Ramos (cell line): ENCODE data around the gene DCTD.

Experiments
- in situ Hi-C: fragments of 300-500 bp; cut with MboI; formaldehyde crosslinking; loops from one replicate; pipeline ENCODE4 v1.14.3; 2022; ENCODE audit warnings: low sequenced_read_pairs; ENCODE audit not compliant: unreplicated experiment

Gene DCTD

DNA sequence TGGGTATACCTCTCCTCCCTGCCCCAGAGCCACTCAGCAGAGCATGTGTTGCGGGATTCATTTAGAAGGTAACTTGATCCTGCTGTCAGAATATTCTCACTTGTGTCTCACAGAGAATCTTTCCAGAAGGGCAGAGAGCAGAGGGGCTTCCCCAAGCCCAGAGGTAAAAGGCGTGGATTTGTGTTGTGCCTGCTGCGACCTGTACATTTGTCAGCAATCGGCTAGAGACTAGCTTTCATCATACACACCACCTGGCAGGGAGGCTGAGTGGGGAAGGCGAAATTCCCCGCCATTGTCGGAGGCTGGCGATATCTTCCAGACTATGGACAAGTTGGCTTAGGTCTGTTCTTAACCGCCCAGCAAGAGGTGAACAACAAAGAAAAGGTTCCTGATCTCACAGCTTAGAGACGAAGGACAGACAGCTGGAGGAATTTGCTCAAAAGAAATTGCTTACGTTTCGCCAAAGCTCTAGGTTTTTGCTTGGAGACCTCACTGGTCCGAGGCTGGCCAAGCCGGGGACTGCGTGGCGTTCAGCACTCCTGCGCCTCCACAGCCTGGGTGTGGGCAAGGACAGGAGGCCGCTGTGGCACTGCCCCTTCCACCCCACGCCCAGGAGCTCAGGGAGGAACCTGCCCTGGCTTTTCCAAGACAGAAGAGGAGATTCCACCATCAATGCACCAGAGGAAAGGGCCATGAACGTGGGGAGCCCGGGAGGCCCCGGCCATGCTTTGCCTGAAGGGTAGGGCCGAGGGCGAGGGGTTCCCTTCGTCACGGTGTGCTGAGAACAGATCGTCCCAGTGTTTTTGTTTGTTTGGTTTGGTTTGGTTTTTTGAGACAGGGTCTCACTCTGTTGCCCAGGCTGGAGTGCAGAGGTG lies 69.4 kb downstream of the DCTD start:
- in situ Hi-C loops: no loop called here

DNA sequence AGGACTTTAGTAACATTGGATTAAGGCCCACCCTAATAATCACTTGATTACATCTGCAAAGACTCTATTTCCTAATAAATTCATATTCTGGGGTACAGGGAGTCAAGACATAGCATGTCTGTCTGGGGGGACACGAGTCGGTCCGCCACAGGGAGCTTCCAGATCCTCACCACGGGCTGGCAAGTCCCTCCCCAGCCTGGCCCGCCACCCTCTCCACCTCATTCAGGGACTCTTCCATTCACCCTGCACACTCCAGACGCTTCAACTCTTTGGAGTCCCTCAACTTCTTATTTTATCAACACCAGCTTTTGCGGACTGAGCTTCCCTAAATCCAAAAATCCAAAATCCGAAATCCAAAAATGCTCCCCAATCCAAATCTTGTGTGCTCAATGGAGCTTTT lies 71.2 kb downstream of the DCTD start:
- in situ Hi-C loops: no loop called here

DNA sequence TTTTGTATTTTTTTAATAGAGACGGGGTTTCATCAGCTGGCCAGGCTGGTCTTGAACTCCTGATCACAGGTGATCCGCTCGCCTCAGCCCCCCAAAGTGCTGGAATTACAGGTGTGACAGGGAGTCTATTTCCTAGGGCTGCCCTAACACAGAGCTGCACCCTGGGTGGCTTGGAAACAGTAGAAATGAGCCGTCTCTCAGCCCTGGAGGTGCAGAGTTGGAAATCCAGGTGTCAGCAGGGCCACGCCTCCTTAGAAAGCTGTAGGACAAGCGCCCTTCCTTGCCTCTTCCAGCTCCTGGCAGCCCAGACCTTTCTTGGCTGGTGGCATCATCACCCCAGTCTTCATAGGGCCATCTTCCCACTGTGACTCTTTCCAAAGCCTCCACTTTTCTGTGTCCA lies 71.6 kb downstream of the DCTD start:
- in situ Hi-C loops: no loop called here

DNA sequence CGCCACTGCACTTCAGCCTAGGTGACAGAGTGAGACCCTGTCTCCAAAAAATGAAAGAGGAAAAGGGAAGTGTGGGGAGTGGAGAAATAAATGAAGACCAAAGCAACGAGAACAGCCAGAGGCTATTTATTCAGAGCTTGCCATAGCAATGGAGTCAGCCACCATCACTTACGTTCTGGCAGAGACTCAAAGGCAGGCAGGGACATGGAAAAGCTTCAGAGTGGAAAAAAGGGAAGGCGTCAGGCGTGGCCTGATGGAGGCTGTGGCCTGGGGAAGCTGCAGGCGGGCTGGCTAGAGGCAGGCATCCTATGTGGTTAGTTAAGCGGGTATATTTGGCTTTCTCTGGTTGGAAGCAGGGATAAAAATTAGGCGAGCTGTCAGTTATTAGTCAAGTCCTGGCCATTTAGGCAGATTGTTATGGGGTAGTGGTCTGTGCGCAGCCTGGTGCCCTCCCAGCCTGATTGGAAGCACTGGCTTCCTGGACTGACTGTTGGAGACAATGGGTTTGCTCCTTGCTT lies 73.3 kb downstream of the DCTD start:
- in situ Hi-C loops: no loop called here

DNA sequence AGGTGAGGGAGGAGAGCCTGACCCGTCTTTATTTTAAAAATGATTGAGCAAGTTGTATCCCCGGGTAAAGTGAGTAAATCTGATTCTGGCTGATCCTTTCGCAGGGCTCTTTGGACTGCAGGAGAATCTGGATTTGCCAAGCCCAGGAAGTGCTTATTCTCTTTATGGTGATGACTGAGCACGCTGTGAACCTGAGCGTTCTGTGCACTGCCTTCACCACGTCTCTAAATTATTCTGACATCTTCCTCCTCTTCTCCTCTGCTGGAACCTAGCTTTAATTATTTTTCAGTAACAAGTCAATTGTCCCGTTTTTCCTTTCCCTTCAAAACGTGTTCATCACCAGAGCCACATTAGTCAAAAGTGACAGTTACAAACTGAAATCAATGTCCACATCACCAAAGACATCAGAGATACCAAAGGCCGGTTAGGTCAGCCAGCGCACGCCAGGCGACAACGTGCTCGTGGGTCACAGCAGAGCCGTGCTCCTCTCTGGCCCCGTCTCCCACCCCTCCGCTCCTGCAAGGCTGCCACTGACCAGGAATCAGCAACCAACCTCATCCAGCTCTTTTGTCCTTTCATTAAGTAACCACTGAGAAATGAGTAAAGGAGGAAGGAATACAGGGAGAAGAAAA lies 74.3 kb downstream of the DCTD start:
- in situ Hi-C loops: no loop called here

DNA sequence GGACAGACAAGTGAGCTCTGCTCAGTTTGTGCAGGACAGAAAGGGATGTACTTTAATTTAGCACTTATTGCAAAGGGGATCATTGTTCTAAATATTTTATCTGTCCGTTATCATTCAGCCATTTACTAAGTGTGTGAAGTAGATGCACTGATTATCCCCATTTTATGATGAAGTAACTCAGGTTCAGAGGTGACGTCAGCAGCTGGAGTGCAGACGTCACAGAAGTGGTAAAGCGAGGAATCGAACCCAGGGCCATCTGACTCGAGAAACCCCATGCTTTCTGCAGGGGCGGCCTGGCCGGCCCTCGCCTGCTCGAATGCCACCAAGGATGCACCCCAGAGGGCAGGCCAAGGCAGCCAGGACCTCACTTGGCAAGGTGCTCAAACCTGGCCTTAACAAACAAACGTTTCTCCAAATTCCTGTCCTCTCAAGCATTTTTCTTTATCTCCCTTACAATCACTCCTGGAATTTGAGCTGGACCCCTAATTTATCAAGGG lies 75.0 kb downstream of the DCTD start:
- in situ Hi-C loops: no loop called here

DNA sequence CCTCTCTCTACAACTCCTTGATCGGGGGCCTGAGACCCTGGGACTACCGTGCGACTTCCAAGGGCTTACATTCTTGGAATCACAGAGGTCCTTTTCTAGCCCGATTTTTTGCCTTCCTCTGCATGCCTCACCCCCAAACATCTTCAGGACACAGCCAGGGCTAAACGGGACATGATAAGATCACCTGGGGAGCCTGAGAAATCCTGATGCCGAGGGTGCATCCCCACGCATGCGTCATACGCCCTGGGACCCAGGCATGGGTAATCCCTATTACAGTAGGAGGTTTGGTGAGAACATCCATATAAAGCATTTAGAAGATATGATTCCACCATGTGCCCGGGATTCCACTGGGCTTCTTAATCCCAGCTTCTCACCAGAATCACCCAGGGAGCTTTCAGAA lies 77.1 kb downstream of the DCTD start:
- in situ Hi-C loops: no loop called here
